Cerebellar cortex (tissue), 1 donor: ENCODE data around the gene CARMIL1.

ENCODE experiments used
- DNase-seq: peaks from one replicate; pipeline ENCODE4 v3.0.0-alpha.2; 2015; ENCODE audit warnings: low spot score

CARMIL1 gene

DNA sequence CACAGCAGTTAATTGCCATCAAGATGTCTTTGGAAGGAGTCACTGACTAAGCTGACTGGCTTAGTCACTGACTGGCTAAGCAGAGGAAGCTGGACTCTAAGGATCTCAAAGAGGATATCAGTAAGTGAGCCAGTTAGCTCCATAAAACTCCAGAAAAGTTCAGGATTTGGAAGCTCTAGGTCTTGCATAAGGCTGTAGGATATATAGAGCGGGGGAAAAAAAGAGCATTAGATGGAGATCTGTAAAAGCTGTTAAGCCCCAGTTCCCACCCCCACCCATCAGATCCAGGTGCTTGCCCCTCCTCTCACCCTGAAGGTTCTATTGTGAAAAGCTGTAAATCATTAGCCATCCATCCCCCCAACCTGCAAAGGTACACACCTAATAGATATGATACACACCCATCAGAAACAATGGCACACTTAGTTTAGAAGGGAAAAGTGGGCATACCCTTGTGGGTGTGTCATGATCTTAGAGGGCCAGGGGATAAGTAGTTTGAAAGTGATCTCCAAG lies 32.2 kb downstream of the CARMIL1 start:
- DNase-seq: no peak

DNA sequence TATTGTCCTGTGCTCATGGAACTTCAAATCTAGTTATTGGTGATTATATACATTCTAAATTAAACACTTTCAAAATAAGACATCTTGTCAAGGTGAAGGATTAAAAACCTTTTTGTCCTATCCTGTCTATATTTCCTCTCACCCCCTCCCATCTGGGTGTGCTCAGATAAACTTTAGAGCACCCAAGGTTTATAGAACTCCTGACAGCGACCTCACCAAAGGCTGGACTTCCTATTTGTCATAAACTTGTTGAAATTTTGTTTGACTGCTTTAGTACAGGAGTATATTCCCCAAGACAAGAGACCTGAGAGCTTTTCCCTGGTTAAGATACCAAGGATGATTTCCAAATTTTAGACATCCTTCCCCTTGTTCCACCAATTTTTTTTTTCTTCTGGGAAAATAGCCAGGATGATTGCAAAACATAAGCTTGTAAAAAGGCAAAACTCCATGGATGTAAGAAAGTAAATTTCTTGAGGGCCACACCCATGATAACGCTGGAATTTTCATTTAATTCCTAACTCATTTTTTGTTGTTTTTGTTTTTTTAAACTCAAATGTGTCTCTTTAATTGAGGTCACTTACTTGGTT lies 33.0 kb downstream of the CARMIL1 start:
- no peak for DNase-seq

DNA sequence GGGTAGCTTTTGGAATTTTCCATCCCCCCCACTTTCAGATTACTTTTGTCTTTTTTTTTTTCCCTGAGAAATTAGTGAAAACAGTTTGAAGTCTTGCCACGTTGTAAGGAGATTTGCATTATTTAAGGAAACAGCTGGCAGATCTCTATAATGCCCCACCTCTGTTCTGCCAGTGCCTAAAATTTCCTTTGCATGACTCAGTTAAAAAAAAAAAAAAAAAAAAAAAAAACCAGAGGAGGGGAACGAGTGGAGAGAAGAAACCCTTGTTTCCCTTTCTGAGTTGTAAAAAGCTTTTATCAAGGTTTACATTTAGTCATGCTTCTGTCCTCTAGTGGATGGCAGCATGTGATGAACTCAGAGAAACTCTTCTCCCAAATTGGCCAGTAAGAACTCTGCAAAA lies 33.5 kb downstream of the CARMIL1 start:
- no peak for DNase-seq

DNA sequence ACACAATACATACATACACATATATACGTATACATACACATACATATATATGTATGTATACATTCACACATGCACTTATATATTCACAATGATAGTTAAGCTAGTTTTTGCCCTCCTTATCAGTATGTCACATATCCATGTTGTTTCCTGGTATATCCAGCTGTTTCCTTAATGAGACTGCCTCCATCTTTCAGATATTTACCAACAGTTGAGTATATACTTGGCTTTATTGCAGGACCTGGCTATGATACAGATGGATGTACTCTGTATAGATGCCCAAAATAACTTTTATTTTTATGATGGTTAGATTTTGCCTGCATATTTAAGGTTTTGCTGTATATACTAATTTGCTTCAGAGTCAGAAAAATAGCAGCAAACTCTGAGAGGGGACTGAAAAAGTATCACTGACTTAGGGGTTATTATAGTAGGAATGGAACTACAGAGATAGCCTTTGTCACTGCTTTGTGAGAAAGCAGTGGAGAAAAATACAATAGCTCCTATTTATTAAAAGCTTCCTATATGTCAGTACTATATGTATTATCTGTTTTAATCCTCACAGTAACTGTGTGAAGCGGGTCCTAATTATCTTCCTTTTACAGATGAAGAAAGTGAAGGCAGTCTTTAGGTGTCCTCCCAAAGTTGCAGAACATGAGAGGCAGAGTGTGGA lies 35.5 kb downstream of the CARMIL1 start:
- no peak for DNase-seq

DNA sequence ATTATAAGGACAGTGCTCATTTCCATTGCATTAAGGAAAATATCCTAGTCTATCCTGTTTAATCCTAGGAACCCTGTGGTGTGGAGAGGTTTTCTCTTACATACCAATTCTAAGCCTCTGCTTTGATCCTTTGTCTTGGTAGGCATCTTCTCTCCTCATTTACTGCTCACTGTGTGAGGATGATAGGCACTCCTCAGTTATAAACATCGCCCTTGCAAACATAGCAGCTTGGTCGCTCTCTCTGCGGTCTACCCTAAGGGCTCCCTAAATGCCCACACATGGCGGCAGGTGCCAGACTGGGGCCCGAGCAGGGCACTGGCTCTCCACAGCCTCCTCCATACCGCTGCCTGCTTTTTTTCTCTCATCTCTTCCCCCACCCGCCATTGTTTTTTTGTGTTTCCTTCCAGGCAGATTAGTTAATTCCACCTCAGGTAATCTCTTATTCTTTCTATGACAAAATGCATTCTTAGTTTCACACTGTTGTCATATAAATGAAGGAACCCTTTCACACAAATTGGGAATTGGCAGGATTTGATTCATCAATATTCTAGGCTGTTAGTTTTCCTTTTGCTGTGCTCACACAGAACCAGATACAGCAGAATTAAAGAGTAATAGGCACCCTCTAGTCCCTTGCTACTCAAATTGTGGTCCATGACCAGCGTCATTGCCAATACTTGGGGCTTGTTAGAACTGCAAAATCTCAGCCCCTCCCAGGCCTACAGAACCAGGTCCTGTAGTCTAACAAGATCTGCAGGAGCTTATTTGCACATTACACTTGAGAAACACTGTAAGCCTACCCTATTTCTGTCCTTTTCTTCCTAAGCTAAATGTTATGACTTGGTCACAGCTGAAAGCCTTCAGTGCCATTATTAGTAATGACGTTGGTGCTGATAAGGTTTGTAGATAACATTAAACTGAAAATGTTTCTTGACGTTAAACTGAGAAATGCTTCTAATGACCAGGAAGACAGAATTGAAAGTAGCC lies 36.3 kb downstream of the CARMIL1 start:
- peak; percentile 40 for DNase-seq

DNA sequence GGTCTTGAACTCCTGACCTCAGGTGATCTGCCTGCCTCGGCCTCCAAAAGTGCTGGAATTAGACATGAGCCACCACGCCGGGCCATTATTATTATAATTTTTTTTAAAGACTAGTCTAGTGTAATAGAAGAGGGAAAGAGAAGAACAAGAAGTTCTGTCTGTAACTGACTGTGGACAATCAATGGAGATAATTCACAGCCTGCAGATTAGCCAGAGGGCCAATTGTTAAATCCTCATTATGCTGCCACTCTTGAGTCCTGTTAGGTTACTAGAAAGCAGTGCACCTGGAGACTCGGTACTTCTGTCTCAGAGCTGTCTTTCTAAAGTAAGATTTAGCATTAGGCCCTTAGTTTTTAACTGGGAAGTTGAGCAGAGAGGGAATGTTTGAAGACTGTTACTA lies 37.5 kb downstream of the CARMIL1 start:
- no peak for DNase-seq

DNA sequence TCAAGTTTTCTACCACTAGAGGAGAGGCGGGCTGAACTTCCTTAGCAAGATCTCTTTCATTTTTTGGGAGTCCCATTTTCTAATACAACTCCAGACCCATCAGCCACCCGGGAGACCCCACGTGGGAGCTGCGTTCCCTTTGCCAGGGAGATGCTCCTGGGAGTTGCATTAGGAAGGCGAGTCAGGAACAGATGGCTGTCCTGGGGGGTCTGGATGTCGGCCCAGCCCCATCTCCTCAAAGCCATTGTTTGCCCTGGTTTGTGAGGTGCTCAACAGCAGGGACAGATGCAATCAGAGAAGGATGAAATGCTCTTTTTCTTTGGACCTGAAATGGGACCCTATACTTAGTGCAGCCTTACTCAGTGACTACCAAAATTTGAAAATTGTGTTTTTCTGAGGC lies 39.4 kb downstream of the CARMIL1 start:
- peak; percentile 82 for DNase-seq

DNA sequence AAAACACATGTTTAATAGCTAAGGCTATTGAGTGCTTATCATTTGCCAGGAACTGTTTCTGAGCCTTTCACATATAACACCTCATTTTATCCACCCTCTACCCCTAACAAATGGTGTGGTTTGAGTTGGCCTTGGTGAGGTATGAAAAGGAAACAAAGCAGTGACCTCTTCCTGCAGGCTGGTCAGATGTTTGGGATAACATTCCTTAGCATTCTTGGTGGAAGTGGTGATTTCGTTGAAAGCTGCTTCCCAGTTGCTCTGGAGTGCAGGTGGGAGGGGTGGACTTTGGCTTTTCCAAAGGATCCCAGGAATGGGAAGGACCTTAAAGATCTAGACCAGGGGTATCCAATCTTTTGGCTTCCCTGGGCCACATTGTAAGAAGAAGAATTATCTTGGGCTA lies 41.3 kb downstream of the CARMIL1 start:
- no peak for DNase-seq

DNA sequence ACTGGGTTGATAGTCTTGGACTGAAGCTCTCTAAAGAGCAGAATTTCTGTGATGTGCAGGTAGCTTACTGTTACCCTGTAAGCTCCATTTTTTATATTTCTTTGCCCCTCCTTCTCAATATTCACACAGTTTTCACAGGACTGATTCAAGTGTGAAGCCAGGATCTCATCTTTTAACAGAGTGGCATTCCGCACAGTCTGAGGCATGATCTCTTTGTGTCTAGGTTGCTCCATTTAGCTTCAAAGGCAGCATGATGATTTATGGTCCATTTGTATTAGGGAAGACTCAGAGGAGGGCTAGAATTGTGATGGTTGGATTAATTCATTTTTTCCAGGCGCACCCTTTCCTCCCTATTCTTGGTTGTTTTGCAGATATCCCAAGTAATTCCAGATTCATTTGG lies 43.5 kb downstream of the CARMIL1 start:
- no peak for DNase-seq

DNA sequence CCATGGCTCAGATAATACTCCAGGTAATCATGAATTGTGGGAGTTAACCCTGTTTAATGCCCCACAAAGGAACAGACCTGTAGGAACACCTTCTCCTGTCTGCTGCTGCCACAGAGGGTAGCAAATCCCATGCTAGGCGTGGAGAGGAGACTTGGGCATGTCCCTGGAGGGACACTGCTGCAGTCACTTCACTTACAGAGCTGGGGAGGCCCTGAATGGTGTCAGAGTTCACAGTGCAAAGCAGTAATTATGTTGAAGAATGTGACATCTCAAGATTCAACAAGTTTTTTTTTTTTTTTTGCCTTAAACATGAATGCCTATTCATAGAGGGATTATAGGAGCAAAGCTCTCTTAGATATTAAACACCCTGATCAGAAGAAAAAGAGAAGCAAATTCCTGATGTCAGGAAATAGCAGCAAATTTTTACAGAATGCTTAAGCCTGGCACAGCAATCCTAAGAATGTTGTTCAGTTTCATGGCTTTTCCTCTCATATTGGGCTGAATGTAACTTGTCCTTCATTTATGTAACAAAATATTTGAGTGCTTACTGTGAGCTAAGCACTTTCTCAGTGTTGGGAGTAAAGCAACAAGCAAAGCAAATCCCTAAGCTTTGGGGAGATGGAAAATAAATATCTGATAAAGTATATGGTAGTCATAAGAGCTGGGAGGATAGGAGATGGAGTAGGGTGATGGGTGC lies 45.0 kb downstream of the CARMIL1 start:
- no peak for DNase-seq

DNA sequence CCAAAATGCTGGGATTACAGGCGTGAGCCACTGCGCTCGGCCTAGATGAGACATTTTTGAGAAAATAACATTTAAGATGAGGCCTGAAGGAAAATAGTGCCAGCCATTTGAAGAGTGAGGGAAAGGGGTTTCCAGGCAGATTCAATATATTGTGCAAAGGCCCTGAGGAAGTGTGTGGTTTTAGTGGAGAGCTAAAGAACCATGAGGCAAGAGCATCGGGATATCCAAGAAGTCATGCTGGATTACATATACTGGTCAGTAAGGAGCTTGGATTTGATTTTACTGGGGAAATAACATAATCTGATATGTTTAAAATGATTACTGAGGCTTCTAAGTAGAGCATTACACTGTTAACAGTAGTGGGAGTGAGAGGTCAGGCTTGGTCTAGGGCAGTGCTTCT lies 47.0 kb downstream of the CARMIL1 start:
- no peak for DNase-seq

DNA sequence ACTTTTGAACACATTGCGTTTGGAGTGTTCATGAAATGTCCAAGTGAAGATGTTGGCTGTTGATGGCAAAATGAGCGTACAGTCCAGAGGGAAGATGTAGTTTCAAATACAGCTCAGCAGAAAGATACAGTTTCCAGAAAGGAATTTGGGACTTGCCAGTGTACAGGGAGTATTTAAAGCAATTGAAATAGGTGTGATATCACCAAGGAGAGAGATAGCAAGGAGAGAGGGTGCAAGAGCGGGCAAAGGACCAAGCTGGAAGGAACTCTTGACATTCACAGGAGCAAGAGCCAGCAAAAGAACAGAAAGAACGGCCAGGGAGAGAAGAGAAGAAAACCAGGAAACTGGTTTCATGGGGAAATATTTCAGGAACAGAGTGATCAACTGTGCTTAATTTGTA lies 47.8 kb downstream of the CARMIL1 start:
- DNase-seq: no peak

DNA sequence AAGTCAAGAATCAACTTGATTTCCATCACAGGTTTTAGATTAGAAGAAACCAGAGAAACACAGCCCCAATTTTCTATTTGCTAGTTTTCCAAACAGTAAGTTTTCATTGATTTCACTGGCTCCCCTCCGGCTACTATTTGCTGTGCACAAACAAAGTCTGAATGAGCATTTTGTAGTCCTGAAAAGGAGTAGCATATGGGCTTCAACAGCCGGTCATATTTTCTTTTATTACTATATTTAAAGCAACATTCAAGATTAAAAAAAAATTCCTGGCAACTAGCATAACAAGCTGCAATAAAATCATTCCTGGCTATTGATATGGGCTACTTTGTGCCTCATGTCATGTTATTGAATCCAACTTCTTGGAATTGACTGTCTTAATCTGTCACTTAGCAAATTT lies 48.3 kb downstream of the CARMIL1 start:
- DNase-seq: peak; percentile 42

DNA sequence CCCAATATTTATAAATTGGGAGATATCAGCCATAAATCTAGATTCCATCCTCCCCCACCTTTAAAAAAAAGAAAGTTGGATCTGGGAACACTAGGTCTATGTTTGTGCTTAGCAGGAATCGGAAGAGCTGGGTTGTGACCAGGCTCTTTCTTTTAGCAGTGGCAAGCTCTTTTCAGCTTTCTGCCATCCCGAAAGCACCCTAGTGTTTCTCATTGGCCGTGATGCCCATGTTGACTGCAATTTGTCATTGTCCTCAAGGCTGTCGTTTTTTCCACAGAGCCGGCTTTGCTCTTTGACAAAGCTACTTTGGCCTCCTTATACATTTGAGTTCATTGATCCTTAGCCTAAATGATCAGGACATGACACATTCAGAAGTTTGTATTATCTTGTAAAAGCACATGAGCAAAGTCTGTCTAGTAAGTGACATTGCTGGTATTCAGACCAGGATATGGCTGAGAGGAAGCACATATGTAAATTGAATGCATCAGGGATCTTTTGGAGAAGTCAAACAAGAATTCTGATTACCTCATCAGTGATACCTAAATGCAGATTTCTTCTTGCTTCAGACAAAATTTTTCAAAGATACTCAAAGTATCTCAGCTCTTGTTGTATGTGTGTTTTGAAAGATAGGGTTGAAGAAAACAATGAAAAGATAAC lies 50.1 kb downstream of the CARMIL1 start:
- DNase-seq: peak; percentile 72

DNA sequence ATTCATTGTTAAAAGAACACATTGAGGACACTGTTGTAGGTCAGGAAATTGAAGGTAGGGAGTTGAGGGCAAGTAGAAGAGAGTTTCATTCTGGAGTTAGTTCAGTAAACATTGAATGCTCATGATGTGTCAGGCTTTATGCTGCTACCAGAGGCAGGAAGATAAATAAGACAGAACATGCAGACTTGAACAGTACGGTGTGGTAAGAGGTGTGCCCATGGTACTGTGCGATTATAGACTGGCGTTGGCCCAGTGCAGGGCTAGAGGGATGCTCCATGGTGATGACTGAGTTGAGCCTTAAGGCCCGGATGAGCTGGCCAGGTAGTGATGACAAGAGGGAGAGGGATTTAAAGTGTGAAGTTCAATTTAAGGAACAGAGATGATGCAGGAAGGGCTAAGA lies 50.8 kb downstream of the CARMIL1 start:
- no peak for DNase-seq

DNA sequence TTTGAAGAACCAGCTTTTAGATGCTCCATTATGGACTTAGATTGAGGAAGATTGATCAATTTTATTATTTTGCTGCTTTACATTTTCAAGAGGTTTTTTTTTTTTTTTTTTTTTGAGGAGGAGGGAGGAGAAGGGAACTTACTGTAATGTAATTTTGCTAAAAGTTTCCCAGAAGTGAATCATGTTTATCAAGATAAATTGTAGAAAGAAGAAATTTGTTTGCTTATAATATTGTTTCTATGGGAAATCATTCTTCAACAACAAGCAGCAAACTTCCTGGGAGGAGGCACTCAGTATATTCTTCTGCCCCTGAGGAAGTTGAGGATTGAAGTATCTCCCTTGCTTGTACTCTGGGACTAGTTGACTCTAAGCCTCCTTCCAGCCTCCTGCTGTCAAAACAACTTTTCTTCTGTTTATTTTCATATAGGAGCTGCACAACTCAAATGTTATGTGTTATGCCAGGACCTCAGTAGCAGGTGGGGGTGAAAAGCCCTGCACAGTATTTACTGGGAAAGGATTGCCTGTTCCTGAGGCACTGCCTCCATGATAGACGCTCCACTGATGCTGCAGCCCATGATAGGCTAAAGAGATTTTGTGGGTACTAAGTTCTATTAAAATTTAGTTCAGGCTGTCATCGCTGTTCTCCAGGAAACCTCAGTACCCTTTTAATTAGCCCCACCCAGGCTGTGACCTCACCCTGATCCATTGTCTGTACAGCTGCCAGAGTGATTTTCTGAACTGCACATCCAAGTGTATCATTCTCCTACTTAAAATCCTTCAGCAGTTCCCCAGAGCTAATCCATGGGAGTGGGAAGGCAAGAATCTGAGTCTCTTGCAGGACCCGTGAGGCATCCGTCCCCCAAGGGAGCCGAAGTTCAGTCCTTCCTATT lies 51.9 kb downstream of the CARMIL1 start:
- DNase-seq: no peak

DNA sequence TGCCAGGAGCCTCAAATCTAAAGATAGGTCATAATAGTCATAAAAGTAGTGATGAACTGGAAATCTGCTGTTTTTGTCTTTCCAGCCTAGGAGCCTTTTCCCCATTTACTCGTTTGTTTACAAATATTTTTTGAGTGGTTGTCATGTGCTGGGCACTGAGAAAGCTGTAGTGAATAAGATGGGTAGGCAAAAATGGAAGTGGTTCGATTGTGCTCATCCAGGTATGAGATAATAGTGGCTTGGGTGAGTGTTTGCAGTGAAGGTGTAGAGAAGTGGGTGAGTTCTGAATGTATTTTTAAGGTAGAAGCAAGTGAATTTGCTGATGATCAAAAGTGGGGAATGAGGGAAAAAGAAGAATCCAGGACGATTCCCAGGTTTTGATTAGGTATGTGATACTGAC lies 53.0 kb downstream of the CARMIL1 start:
- no peak for DNase-seq

DNA sequence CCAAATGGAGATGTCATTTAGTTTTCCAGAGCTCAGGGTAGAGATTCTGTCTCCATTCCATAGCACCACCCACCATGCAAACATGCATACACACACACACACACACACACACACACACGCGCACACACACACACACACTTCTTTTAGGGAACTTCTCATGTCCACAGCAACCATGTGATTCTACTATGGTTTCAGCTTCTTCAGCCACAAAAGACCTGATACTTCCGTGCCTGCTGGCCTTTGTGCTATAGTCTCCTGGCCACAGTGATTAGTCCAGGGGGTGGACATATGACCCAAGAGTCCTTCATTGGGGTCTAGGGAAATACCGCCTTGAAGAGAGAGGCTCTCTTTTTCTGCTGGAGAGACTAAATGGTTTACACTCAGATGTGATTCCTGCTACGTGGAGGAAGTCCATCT lies 53.5 kb downstream of the CARMIL1 start:
- peak; percentile 44 for DNase-seq

DNA sequence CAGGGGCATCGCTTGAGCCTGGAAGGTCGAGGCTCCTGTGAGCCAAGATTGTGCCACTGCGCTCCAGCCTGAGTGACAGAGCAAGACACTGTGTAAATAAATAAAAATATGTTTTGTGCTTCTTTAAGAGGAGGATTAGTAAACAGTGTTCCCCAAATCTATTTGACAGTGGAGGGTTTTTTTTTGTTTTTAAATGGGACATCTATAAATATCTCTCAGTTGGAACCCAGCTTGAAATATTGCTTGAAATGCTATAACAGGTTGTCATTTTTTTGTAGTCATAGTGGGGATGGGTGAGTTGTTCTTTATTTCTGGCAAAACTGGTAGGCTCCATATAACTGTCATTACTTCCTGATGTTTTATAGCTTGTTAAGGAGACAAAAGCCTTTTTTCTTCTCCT lies 54.3 kb downstream of the CARMIL1 start:
- DNase-seq: peak; percentile 71

DNA sequence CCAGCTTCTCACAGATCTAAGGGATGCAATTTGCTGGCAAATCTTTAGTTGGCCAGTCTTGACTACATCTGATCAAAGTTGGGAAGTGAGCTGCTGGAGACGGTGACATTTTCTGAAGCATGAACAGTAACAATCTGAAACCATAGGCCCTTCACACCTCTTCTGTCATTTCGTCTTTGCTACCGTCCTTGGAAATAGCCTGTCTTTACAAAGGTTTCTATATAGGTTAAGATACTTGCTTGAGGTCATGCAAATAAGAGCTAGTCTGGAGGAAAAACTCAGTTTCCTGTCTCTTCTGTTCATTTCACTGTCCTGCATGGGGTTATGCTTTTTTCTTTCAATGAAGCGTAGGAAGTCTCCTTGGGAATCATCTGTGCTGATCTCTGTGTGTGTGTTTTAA lies 55.6 kb downstream of the CARMIL1 start:
- DNase-seq: peak; percentile 48

DNA sequence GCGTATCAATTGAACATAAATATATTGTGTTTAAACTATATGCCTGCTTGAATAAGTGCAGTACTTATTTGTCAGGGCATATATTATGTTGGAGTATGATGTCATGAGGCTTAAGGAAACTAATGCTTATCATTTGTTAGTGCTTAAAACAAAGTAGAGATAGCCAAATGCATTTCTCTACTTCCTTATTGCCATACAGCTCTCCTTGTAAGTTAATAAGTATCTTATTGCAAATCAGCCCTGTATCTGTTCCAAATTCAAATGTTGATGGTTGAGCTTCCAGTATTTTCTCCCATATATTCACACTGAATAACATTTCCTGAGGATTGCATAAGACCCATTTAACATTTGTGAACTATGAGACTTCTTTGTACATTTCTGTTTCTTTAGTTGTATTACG lies 57.8 kb downstream of the CARMIL1 start:
- DNase-seq: no peak
